ENCODE data around the gene LTBP1. TPM values are rescaled to one million over a fixed set of nuclear protein-coding genes. Genes with fewer than 3 reads are reported as not detected.
"Not testable (repeated sequence)": the region's sequence is repeated elsewhere in the genome, so short reads cannot be mapped to it uniquely, and the experiment has no call there.

LTBP1 gene
- polyA plus RNA-seq, 1 experiment, result 124 TPM

- DNase-seq (ENCODE audit: low read depth), result no peak
- Histone ChIP-seq H3K27me3 (ENCODE audit: control insufficient read depth, insufficient read depth, low read length) (no peaks in the 10 kb centered on the region), H3K4me3 (ENCODE audit: low read depth, low read length) (no peak overlapping the region), H3K36me3 (ENCODE audit: control insufficient read depth, insufficient read depth, low read length) (no peaks in the 10 kb centered on the region)
- ChIA-PET POLR2A (no interaction called here), CTCF (no interaction called here)
- no peak for TF ChIP-seq CTCF (IDR thresholded peaks at IDR 0.05; ENCODE audit: insufficient read depth, low read depth, low read length)
These were observed 29.8 kb downstream of the LTBP1 start for GRCh38 chr2:32976409-32977063.

- CTCF ChIA-PET, result interaction anchor here (0.6 kb wide), 1 partner anchor 9 kb away, joined by 3 read pairs; no protein-coding TSS in a partner anchor
- no peak for TF ChIP-seq CTCF (IDR thresholded peaks at IDR 0.05; ENCODE audit: insufficient read depth, low read depth, low read length)
These were observed 30.5 kb downstream of the LTBP1 start for GRCh38 chr2:32977228-32977758.

DNA sequence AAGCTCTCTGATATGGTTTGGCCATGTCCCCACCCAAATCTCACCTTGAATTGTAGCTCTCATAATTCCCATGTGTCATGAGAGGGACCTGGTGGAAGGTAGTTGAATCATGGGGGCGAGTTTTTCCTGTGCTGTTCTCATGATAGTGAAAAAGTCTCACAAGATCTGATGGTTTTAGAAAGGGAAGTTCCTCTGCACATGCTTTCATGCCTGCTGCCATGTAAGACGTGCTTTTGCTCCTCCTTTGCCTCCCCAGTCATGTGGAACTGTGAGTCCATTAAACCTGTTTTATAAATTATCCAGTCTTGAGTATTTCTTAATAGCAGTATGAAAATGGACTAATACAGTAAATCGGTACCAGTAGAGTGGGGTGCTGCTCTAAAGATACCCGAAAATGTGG is 34.9 kb downstream of the LTBP1 start:
- CTCF ChIA-PET, result no interaction called here
- POLR2A ChIA-PET, result no interaction called here
- TF ChIP-seq CTCF (IDR thresholded peaks at IDR 0.05; ENCODE audit: insufficient read depth, low read depth, low read length), result no peak
- DNase-seq (ENCODE audit: low read depth), result no peak
- Histone ChIP-seq H3K27me3 (ENCODE audit: control insufficient read depth, insufficient read depth, low read length) (no peaks in the 10 kb centered on the region), H3K4me3 (ENCODE audit: low read depth, low read length) (no peak overlapping the region), H3K36me3 (ENCODE audit: control insufficient read depth, insufficient read depth, low read length) (no peaks in the 10 kb centered on the region)

More at GRCh38 chr2:32977228-32977758, 30.5 kb downstream of the LTBP1 start:
- no peaks in the 10 kb centered on the region for H3K27me3 ChIP-seq (ENCODE audit: control insufficient read depth, insufficient read depth, low read length)
- POLR2A ChIA-PET, result no interaction called here
- no peak for DNase-seq (ENCODE audit: low read depth)
- no peaks in the 10 kb centered on the region for H3K36me3 ChIP-seq (ENCODE audit: control insufficient read depth, insufficient read depth, low read length)
- H3K4me3 ChIP-seq (ENCODE audit: low read depth, low read length), result no peak overlapping the region

GRCh38 chr2:32983193-32983924 is 36.6 kb downstream of the LTBP1 start:
- H3K27me3 ChIP-seq (ENCODE audit: control insufficient read depth, insufficient read depth, low read length); POLR2A ChIA-PET; DNase-seq (ENCODE audit: low read depth); H3K4me3 ChIP-seq (ENCODE audit: low read depth, low read length); H3K36me3 ChIP-seq (ENCODE audit: control insufficient read depth, insufficient read depth, low read length); CTCF ChIA-PET: not testable (repeated sequence)

GRCh38 chr2:32986480-32986879 is 39.7 kb downstream of the LTBP1 start:
- ChIA-PET CTCF (interaction anchor here (0.6 kb wide), 1 partner anchor 9 kb away, joined by 3 read pairs; no protein-coding TSS in a partner anchor), POLR2A (no interaction called here)
- Histone ChIP-seq H3K4me3 (ENCODE audit: low read depth, low read length) (no peak overlapping the region), H3K36me3 (ENCODE audit: control insufficient read depth, insufficient read depth, low read length) (no peaks in the 10 kb centered on the region), H3K27me3 (ENCODE audit: control insufficient read depth, insufficient read depth, low read length) (no peaks in the 10 kb centered on the region)
- TF ChIP-seq CTCF (IDR thresholded peaks at IDR 0.05; ENCODE audit: insufficient read depth, low read depth, low read length), result no peak
- no peak for DNase-seq (ENCODE audit: low read depth)

All from BJ (cell line).